Measurements from ENCODE around the gene BBS2. TPM values are rescaled to one million over a fixed set of nuclear protein-coding genes. Genes with fewer than 3 reads are reported as not detected.

The BBS2 gene
- total and polyA plus RNA-seq, 9 of the 15 experiments (the other 6 are each of a cell fraction or from before 2014, with no cell fraction given): 4.2 to 22.7 (median 10.2) TPM

DNA sequence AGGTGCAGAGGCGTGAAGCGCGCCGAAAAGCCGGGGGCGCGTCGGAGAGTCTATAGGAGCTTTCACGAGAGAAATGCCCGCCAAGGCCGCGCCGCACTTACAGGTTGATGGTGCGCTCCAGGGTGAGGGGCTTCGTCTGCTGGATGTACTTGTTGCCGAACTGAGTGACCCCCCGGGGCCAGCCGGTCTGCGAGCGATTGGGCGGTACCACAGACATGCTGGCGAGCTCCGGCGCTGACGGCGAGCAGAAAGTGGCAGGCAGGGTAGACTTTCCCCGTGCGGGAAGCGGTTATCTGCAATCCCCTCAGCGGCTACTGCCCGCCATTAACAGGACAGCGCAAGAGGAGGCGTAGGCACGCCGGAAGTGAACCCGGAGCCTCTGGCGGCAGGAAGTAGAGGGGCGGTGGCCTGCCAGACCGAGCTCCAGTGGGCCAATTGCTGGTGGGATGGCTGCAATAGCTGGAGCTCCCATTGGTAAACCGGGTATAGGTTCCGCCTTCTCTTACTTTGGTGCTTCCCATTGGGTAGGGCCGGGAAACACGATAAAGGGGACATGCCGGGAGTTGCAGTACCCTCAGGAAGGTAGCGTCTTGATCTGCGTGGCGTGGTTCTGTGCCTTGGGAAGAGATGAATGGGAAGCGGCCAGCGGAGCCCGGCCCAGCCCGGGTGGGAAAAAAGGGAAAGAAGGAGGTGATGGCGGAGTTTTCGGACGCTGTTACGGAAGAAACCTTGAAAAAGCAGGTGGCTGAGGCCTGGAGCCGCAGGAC is 68.7 kb downstream of the BBS2 start, which contains the start of the genes NUDT21 and OGFOD1 (continued):
- TF ChIP-seq, protein P1, sequence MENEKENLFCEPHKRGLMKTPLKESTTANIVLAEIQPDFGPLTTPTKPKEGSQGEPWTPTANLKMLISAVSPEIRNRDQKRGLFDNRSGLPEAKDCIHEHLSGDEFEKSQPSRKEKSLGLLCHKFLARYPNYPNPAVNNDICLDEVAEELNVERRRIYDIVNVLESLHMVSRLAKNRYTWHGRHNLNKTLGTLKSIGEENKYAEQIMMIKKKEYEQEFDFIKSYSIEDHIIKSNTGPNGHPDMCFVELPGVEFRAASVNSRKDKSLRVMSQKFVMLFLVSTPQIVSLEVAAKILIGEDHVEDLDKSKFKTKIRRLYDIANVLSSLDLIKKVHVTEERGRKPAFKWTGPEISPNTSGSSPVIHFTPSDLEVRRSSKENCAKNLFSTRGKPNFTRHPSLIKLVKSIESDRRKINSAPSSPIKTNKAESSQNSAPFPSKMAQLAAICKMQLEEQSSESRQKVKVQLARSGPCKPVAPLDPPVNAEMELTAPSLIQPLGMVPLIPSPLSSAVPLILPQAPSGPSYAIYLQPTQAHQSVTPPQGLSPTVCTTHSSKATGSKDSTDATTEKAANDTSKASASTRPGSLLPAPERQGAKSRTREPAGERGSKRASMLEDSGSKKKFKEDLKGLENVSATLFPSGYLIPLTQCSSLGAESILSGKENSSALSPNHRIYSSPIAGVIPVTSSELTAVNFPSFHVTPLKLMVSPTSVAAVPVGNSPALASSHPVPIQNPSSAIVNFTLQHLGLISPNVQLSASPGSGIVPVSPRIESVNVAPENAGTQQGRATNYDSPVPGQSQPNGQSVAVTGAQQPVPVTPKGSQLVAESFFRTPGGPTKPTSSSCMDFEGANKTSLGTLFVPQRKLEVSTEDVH (IDR thresholded peaks at IDR 0.05; ENCODE audit: low read depth, partially characterized antibody): peak; percentile 74
- TF ChIP-seq SP2 (IDR thresholded peaks at IDR 0.05; ENCODE audit: extremely low read depth, low read depth, low read length, poor library complexity, severe bottlenecking): peak; percentile 85
- TF ChIP-seq GABPB1 (CRISPR knock-in tag; IDR thresholded peaks at IDR 0.05): peak; percentile 95
- TF ChIP-seq TEAD4 (IDR thresholded peaks at IDR 0.05; ENCODE audit: low read length): no peak
- no peak for TF ChIP-seq TEAD4 (CRISPR knock-in tag; IDR thresholded peaks at IDR 0.05; ENCODE audit: borderline replicate concordance)
- TF ChIP-seq, protein P2, sequence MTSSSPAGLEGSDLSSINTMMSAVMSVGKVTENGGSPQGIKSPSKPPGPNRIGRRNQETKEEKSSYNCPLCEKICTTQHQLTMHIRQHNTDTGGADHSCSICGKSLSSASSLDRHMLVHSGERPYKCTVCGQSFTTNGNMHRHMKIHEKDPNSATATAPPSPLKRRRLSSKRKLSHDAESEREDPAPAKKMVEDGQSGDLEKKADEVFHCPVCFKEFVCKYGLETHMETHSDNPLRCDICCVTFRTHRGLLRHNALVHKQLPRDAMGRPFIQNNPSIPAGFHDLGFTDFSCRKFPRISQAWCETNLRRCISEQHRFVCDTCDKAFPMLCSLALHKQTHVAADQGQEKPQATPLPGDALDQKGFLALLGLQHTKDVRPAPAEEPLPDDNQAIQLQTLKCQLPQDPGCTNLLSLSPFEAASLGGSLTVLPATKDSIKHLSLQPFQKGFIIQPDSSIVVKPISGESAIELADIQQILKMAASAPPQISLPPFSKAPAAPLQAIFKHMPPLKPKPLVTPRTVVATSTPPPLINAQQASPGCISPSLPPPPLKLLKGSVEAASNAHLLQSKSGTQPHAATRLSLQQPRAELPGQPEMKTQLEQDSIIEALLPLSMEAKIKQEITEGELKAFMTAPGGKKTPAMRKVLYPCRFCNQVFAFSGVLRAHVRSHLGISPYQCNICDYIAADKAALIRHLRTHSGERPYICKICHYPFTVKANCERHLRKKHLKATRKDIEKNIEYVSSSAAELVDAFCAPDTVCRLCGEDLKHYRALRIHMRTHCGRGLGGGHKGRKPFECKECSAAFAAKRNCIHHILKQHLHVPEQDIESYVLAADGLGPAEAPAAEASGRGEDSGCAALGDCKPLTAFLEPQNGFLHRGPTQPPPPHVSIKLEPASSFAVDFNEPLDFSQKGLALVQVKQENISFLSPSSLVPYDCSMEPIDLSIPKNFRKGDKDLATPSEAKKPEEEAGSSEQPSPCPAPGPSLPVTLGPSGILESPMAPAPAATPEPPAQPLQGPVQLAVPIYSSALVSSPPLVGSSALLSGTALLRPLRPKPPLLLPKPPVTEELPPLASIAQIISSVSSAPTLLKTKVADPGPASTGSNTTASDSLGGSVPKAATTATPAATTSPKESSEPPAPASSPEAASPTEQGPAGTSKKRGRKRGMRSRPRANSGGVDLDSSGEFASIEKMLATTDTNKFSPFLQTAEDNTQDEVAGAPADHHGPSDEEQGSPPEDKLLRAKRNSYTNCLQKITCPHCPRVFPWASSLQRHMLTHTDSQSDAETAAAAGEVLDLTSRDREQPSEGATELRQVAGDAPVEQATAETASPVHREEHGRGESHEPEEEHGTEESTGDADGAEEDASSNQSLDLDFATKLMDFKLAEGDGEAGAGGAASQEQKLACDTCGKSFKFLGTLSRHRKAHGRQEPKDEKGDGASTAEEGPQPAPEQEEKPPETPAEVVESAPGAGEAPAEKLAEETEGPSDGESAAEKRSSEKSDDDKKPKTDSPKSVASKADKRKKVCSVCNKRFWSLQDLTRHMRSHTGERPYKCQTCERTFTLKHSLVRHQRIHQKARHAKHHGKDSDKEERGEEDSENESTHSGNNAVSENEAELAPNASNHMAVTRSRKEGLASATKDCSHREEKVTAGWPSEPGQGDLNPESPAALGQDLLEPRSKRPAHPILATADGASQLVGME (CRISPR knock-in tag; IDR thresholded peaks at IDR 0.05): peak; percentile 13; the same call in 1 of the 2 replicates
- 0 out of 2 replicates have a peak, but pooled peaks have one; percentile 69 for TF ChIP-seq KAT7 (CRISPR knock-in tag; IDR thresholded peaks at IDR 0.05; ENCODE audit: borderline replicate concordance)
- no peak for TF ChIP-seq ZNF551 (CRISPR knock-in tag; IDR thresholded peaks at IDR 0.05)
- peak; percentile 92 for TF ChIP-seq POLR2A (conservative IDR thresholded peaks at IDR 0.05)
- TF ChIP-seq ESRRB (CRISPR knock-in tag; IDR thresholded peaks at IDR 0.05; ENCODE audit: borderline replicate concordance): no peak
- no peak for TF ChIP-seq ZNF224 (CRISPR knock-in tag; IDR thresholded peaks at IDR 0.05)
- peak; percentile 39 for TF ChIP-seq HNRNPLL (IDR thresholded peaks at IDR 0.05; ENCODE audit: low read depth, low read length, poor library complexity, severe bottlenecking)
- TF ChIP-seq, protein P3, sequence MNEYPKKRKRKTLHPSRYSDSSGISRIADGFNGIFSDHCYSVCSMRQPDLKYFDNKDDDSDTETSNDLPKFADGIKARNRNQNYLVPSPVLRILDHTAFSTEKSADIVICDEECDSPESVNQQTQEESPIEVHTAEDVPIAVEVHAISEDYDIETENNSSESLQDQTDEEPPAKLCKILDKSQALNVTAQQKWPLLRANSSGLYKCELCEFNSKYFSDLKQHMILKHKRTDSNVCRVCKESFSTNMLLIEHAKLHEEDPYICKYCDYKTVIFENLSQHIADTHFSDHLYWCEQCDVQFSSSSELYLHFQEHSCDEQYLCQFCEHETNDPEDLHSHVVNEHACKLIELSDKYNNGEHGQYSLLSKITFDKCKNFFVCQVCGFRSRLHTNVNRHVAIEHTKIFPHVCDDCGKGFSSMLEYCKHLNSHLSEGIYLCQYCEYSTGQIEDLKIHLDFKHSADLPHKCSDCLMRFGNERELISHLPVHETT (CRISPR knock-in tag; conservative IDR thresholded peaks at IDR 0.05 in 1 of 2, IDR thresholded peaks at IDR 0.05 in 1 of 2): 0 out of 4 replicates have a peak, but pooled peaks of 1 of the 2 experiments have one; percentile 47
- no peak for TF ChIP-seq NCOA2 (IDR thresholded peaks at IDR 0.05; ENCODE audit: partially characterized antibody in 2 of 2)

All from K562 (cell line).